GM12873 (cell line): ENCODE measurements around the gene CDKN2AIPNL.

Experiments
- CTCF ChIP-seq: IDR thresholded peaks from 2 replicates; pipeline ENCODE4 v1.5.1; 2012; ENCODE audit warnings: low read depth, mild to moderate bottlenecking, moderate library complexity, low read length, control low read depth; ENCODE audit not compliant: insufficient read depth; ENCODE audit errors: missing control alignments

The CDKN2AIPNL gene

GRCh38 chr5:134446938-134447337, 35.3 kb upstream of the CDKN2AIPNL start:
- no peak for TF ChIP-seq CTCF

GRCh38 chr5:134445856-134446818, 34.5 kb upstream of the CDKN2AIPNL start:
- TF ChIP-seq CTCF = no peak

- TF ChIP-seq CTCF = no peak
Measured at GRCh38 chr5:134444941-134445471, 33.3 kb upstream of the CDKN2AIPNL start.

GRCh38 chr5:134440201-134440755, 28.6 kb upstream of the CDKN2AIPNL start:
- no peak for TF ChIP-seq CTCF

GRCh38 chr5:134439210-134439654, 27.6 kb upstream of the CDKN2AIPNL start:
- no peak for TF ChIP-seq CTCF

GRCh38 chr5:134438721-134439123, 27.0 kb upstream of the CDKN2AIPNL start:
- no peak for TF ChIP-seq CTCF

- TF ChIP-seq CTCF = no peak
Measured at GRCh38 chr5:134437847-134438581, 26.3 kb upstream of the CDKN2AIPNL start.
